HG02852 (cell line): ENCODE results near the gene RGS4.

Experiments used
- ATAC-seq: cut with Tn5 transposase; IDR thresholded peaks from one replicate; pipeline ENCODE4 v1.9.1; 2021; ENCODE audit warnings: mild to moderate bottlenecking, moderate library complexity; ENCODE audit not compliant: unreplicated experiment

Gene RGS4

GRCh38 chr1:163094589-163094988 lies 25.4 kb downstream of the RGS4 start:
- ATAC-seq, result no peak

DNA sequence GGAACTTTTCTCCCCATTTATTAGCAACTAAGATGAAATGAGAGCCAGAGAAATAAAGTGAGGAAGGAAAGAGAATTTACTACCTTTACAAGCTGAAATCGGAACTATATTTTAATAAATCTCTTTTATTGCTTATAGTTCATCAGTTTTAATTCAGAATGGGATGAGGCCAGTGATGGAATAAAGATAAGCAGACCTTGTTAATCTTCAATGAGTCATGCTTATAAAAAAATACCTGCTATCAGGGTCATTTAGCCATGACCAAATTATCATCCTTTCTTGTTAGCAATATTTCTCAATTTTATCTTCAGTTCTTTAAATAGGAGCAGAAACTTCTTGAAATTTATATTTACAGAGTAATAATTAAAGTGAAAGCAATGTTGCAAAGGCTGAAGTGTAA lies 26.1 kb downstream of the RGS4 start:
- ATAC-seq, result no peak

DNA sequence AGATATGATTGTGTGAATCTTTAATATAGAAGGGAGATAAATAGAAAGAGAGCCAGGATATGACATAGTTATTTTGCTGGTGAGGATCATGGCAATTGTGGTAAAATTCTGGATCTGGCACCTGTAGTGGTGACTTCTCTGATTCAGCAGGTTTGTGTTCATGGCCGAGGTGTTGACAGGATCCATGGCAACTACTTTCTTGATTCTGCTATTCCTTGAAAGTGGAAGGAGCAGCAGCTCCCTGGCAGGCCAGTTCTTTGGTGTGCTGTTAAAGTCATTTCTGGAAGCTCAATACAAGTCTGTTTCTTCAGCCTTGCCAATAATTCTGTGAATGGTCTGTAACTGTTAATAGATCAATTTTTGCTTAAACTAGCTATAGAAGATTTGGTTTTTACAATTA lies 33.4 kb downstream of the RGS4 start:
- no peak for ATAC-seq

DNA sequence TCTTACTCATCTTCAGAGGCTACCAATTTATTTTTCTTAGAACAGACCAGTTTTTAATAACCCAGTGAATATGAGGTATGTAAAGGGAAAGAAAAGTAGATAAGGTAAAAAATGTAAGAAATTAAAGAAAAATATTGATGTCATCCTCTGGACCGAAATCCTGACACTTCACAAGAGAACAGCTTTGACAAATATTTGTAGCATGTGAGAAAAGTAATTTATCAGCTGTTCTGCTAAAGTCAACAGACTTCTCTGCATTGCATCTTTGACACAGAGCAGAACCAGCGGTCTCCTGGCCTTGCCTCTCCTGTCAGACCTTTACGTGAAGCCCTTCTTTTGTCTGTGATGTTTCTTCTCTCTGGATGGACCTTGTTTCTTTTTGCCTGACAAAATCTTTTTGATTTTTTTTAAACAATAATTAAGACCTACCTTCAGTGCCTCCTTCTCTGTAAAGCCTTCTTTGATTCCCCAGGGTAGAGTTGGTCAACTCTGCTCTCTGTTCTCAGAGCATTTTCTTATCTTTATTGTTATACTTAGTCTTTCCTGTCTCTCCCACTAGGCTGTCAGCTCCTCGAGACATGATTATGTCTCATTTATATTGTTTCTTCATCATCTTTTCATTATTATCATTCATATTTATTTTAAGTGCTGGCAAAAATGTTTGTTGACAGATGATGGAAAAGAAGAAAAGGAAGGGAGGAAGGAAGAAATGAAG lies 35.4 kb downstream of the RGS4 start:
- ATAC-seq, result no peak

- no peak for ATAC-seq
Measured at GRCh38 chr1:163106364-163106987, 37.3 kb downstream of the RGS4 start.

DNA sequence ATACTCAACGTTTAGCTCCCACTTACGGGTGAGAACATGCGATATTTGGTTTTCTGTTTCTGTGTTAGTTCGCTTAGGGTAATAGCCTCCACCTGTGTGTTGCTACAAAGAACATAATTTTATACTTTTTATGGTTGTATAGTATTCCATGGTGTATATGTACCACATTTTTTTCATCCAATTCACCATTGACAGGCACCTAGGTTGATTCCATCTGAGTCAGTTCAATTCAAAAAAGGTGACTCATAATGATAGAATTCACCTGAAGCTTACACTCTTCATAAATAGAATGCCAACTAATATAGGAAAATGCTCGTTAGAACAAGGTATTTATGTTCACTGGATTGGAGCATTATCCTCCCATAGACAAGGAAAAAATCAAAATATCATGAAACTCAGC lies 38.5 kb downstream of the RGS4 start:
- no peak for ATAC-seq

DNA sequence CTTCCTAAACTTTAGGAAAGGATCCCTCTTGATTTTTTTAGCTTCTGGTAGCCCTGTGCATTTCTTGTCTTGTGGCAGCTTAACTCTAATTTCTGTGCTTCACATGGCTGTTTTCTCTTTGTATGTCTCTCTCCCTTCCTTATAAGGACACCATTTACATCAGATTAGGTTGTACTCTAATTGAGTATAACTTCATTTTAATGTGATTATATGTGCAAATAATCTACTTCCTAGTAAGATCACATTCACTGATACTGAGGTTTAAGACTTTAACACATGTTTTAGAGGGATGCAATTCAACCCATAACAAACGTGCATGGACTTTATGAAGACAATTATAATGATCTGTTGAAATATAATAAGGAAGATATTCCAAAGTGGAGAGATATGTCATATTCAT lies 46.7 kb downstream of the RGS4 start:
- no peak for ATAC-seq

- no peak for ATAC-seq
Measured at GRCh38 chr1:163119707-163120106, 50.5 kb downstream of the RGS4 start.

DNA sequence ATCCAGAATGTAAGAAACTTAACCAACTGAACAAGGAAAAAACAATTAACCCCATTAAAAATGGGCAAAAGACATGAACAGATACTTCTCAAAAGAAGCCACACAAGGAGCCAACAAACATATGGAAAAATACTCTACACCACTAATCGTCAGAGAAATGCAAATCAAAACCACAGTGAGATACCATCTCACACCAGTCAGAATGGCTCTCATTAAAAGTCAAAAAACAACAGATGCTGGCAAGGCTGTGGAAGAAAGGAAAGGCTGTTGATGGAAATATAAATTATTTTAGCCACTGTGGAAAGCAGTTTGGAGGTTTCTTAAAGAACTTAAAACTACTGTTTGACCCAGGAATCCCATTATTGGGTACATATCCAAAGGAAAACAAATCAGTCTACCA lies 51.2 kb downstream of the RGS4 start:
- no peak for ATAC-seq

GRCh38 chr1:163124812-163125211 lies 55.7 kb downstream of the RGS4 start:
- no peak for ATAC-seq
